ENCODE data around the gene TIMM23.
A peak's percentile ranks its signal among the peaks of the same experiment; 100 is the strongest.
"Not testable (repeated sequence)": the region's sequence is repeated elsewhere in the genome, so short reads cannot be mapped to it uniquely, and the experiment has no call there.

TIMM23 gene

GRCh38 chr10:46025406-46025805, 53.1 kb downstream of the TIMM23 start:
- DNase-seq = no peak

DNA sequence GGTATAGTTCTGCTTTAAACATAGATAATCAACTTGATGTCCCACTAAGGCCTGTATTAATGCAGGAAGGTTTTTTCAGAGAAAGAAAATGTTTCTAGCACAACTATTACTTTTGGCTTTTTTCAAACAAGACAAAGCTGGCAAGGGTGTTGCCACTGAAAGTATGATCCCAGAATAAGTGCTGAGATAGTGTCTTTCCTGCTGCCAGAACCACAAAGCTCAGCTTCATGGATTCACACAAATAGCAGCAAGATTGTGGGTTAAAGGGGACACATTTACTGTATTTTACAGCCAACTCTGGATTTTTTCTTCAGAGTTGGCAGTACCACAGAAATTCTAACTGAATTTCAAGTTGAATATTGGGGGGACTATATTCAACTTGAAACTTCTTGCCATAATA, 53.8 kb downstream of the TIMM23 start:
- no peak for DNase-seq

DNA sequence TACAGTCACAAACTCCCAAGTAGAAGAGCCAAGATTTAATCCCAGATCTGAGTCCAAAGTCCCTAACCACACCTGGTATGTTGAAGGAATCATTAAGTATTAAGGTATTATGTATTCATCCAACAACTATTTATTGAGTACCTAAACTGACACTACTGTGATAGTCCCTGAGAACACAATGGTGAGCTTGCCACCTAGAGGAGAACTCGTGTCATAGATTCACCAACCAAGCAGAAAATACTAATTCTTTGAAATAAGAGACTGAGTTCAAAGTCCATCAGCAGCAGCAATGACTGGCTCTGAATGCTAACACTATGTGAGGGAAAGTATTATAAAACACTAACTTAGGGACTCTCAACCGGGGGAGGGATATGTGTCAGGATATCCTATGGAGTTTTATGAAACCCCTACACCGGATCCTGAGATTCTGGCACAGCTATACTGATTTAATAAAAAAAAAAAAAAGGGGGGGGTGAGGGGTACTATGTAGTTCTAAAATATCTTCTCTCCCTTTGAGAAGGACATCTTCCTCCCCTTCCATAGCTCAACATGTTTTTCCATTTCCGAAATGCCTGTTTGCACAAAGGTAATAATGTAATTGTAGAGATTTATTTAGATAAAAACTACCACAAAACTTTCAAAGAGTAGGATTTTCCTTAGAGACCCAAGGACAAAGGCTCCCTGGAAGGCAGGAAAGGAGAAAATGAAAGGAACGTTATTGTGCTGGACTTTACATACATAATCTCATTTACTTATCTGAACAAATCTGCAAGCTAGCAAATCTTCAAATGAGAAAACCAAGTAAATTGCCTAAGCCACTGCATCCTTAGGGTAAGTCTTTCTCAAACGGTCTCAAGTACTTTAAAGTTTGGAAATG, 56.5 kb downstream of the TIMM23 start:
- peak; percentile 75 for DNase-seq

GRCh38 chr10:46029461-46030030, 57.3 kb downstream of the TIMM23 start:
- no peak for DNase-seq

- DNase-seq = peak; percentile 97
Observed at GRCh38 chr10:46030091-46030937, 58.0 kb downstream of the TIMM23 start, which contains the start of gene NCOA4. Gene NCOA4, minus strand, starts transcription at chr10:46030623. Its CDS starts 13,943 bp downstream, at chr10:46016680.

- DNase-seq = no peak
Observed at GRCh38 chr10:46031648-46032532, 59.6 kb downstream of the TIMM23 start.

DNA sequence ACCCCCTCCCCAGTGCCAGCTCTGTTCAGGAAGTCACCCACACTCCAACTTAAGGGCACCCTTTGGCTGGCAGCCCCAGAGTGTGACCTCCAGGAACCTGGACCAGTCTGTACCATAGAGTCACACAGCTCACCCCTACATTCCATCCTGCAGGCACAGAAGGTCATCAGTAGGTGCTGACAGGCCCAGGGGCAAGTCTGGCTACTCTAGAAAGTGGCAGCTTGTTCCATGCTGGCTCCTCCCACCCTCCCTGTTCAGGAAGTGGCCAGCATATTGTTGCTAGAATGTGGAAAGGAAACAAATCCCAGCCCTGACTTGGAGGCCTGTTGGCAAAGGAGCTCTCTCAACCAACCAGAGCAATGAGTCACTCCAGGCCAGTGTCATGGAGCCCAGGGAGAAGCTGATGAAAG, 61.3 kb downstream of the TIMM23 start:
- DNase-seq = no peak

DNA sequence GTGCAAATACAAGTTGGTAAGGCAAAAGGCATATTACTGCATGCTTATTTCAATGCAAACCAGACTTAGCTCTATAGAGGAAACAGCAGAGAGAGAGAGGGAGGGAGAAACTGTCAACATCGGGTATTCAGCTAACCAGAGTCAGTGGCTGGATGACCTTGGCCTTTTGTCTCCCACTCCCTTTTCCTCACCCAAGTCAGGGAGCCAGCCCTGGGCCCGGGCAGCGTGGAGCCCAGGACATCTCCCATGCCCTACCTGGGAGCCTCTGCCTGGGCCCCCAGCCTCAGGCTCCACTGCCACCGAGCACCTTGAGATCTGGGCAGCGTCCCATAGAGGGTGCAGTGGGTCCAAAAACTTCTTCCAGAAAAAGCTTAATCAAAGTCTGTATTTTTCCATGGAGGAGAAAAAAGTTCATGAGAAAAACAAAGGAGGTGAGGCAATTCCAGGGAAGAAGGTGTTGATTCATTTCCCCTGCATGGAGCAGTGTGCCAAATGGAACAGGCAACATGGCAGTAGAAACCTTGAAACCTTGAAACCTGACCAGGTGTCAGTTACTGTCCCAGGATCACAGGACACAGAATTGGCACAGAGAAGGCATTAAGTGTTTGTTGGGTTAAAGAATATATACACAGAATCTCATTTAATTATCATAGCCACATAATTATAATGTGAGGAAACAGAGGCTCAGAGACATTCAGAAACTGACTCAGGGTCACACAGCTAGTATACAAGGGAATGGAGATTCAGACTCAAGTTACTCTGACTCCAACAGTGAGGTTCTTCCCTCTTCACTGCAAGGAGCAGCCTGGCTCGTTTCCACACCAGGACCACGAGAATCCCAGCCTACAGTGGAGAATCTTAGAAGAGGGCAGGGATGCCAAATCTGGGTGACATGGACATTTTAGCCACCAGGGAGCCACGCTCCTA, 63.9 kb downstream of the TIMM23 start:
- DNase-seq = no peak

DNA sequence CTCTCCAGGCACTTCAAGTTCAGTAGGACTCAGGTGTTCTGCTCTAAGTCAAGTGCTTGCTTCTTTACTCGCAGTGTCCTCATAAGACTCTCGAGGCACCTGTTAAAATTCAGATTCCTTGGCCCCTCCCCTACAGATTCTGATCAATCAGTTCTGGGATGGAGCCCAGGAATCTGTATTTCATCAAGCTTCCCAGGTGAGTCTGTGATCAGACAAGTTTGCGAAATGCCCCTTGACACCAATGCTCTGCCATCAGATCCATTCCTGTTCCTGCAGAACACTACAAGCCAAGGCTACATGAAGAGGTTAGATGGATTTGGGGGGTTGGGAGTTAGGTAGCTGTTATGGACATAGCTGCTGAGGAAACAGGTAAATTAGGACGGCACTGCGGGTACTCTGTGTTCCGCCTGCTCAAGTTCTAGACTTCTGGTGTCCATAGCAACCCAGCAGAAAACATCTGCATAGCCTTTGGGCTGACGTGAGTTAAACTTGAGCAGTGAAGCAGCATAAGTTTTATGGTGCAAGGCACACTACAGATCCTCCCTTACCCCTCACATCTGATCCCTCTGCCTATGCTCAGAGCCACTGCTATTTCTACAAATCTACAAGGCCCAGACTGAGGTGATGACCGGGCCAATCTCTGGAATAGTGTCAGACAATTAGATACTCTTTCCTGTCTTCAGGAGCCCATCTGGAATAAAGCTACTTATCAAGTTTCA, 65.0 kb downstream of the TIMM23 start:
- DNase-seq = no peak

GRCh38 chr10:46040004-46040403, 67.7 kb downstream of the TIMM23 start:
- DNase-seq = no peak

DNA sequence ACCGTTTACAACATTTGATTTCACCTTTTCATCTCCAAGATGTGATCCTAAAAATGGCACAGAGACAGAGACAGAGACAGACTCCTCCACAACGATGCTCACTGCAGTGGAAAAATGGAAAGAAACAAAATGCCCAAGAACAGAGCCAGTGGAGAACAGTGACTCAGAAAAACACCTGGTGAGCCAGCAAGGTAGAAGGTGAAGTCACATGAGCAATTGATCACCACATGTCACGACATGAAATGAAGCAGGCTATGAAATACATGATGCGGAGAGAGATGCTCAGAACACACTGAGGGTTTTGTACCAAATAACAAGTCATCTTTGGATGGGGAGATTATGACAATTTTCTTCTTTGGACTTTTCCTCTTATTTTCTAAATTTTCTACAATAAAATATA, 70.2 kb downstream of the TIMM23 start:
- DNase-seq = no peak

DNA sequence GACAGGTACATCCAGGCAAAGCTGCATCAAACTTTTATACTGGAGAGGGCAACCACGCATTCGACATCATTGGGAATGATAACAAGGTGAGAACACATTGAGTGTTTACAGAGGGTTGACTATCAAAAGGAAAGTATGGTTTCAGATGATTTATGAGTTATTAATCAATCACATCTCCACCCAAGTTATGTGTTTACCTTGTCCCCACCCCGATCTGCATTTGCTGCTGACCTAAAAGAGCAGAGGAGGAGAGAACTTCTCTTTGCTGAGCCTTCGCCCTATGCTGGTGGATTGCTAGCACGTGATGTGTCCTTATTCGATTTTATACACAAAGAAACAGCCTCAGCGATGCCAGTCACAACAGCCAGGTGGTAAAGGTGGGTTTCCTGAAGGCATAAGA, 74.0 kb downstream of the TIMM23 start, which contains the start of gene MSMB:
TSS of gene MSMB (minus strand) at position 9 of the 400 bp plus-strand sequence. CDS start 32 bp downstream, outside the sequence.
- DNase-seq = no peak

DNA sequence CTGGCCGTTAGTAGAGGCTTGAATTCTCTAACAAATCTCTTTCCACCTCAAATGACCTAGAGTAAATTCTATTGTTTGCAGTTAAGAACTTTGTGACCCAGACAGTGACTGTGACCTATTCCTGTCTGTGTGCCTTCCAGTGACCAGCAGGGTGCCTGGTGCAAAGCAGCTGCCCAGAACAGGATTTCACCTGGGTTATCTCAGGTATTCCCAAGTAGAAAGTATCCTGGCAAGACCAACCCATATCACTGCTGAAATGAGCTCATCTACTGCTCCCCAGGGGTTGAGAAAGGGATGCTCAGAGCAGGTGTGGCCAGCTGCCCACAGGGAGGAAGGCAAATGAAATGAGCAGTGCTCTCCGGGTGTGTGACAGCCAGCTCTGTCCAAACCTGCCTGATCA, 75.9 kb downstream of the TIMM23 start:
- no peak for DNase-seq

DNA sequence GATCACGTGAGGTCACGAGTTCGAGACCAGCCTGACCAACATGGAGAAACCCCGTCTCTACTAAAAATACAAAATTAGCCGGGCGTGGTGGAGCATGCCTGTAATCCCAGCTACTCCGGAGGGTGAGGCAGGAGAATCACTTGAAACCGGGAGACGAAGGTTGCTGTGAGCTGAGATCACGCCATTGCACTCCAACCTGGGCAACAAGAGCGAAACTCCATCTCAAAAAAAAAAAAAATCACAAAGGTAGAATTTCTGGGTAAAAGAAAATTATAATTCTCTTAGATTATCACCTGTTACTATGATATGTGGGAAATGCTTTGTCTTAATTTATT, 77.2 kb downstream of the TIMM23 start:
- not testable (repeated sequence) for DNase-seq

GRCh38 chr10:46050941-46051623, 78.8 kb downstream of the TIMM23 start:
- no peak for DNase-seq

DNA sequence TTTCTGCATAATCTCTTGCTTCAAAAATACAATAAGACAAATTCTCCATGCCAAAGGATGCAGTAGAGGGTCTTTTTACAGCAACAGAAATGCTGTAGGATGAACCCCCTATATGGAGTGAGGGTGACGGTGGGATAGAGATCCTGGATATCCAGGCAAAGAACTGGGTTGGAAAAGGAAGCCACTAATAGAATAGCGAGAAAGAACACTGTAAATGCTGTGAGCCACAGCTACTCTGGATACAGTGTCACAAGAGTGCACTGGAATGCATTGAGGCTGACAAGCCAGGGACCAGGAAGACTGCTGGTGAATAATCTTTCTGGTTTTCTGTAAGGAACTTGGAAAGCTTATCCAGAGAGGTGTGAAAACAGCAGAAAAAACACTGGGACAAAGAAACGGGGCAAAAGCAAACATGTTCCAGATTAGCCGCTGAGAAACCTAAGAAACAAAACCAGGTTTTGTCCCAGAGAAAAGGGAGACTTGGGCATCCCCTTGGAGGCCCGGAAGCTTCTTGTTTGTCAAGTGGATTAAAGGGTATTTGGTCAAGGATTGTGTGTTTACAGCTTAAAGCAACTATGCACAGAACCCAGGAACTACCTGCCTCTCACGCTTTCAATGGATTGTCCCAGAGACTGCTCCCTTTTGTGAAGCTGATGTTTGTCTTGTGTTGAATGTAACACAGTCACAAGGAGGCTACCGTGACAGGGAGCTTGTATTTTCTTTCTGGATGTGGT, 79.9 kb downstream of the TIMM23 start:
- no peak for DNase-seq

- no peak for DNase-seq
Observed at GRCh38 chr10:46052791-46053375, 80.6 kb downstream of the TIMM23 start.

Data from CD4-positive, alpha-beta T cell treated with Interleukin-17A for 1 hour (primary cell).